CD8-positive, alpha-beta memory T cell (primary cell): ENCODE data around the gene POLR2F. TPM values are rescaled to one million over a fixed set of nuclear protein-coding genes. Genes with fewer than 3 reads are reported as not detected.
A peak's percentile ranks its signal among the peaks of the same experiment; 100 is the strongest.
"Not testable (repeated sequence)": the region's sequence is repeated elsewhere in the genome, so short reads cannot be mapped to it uniquely, and the experiment has no call there.

Source experiments
- CTCF ChIA-PET: fragments of 350-600 bp; sonication (Branson Sonifier 250); formaldehyde crosslinking; loops from one replicate; lab custom pipeline; 2021; ENCODE audit warnings: antibody characterized with exemption; lab: Charles Lee
- POLR2A ChIA-PET: fragments of 350-600 bp; sonication (Branson Sonifier 250); formaldehyde crosslinking; loops from one replicate; lab custom pipeline; 2021; ENCODE audit warnings: antibody characterized with exemption; lab: Charles Lee
- DNase-seq, 5 donors: peaks; one replicate each; pipeline versions ENCODE4 v3.0.0 to v3.0.0-alpha.2; 2020 to 2022; ENCODE audit warnings: mixed read lengths in 1 of 5
- H3K27ac ChIP-seq: one replicate; pipeline ENCODE4 v1.7.0; 2013; ENCODE audit warnings: low read depth, mild to moderate bottlenecking, low read length, moderate library complexity
- H3K27me3 ChIP-seq: 2 replicates; pipeline ENCODE4 v1.7.0; 2013; ENCODE audit warnings: low read length, mild to moderate bottlenecking; ENCODE audit not compliant: insufficient read depth, poor library complexity, severe bottlenecking
- H3K36me3 ChIP-seq: 2 replicates; pipeline ENCODE4 v1.7.0; 2013; ENCODE audit warnings: mild to moderate bottlenecking, low read length, moderate library complexity; ENCODE audit not compliant: insufficient read depth
- H3K4me1 ChIP-seq: 2 replicates; pipeline ENCODE4 v1.7.0; 2013; ENCODE audit warnings: mild to moderate bottlenecking, low read length, moderate library complexity; ENCODE audit not compliant: insufficient read depth
- H3K4me3 ChIP-seq: 2 replicates; pipeline ENCODE4 v1.7.0; 2013; ENCODE audit warnings: mild to moderate bottlenecking, low read length
- H3K9me3 ChIP-seq: 2 replicates; pipeline ENCODE4 v1.7.0; 2013; ENCODE audit warnings: mild to moderate bottlenecking, low read length
- H3K27ac Mint-ChIP-seq, 8 donors: one replicate each; pipeline ENCODE4 v1.8.0; 2020 to 2021; ENCODE audit warnings: mixed read lengths in 8 of 8, mild to moderate bottlenecking in 6 of 8, inconsistent platforms in 3 of 8, moderate library complexity in 3 of 8
- H3K27me3 Mint-ChIP-seq, 2 donors: one replicate each; pipeline ENCODE4 v1.8.0; 2020 to 2021; ENCODE audit warnings: mixed read lengths in 2 of 2, mild to moderate bottlenecking in 1 of 2, moderate library complexity in 1 of 2
- H3K36me3 Mint-ChIP-seq, 3 donors: one replicate each; pipeline ENCODE4 v1.8.0; 2020 to 2021; ENCODE audit warnings: mixed read lengths in 3 of 3, inconsistent platforms in 1 of 3, mild to moderate bottlenecking in 1 of 3
- H3K4me1 Mint-ChIP-seq, 3 donors: one replicate each; pipeline ENCODE4 v1.8.0; 2020 to 2021; ENCODE audit warnings: mixed read lengths in 3 of 3, inconsistent platforms in 1 of 3, mild to moderate bottlenecking in 1 of 3
- H3K4me3 Mint-ChIP-seq, 7 donors: one replicate each; pipeline ENCODE4 v1.8.0; 2020 to 2021; ENCODE audit warnings: mixed read lengths in 7 of 7, mild to moderate bottlenecking in 6 of 7, moderate library complexity in 4 of 7, inconsistent platforms in 2 of 7
- H3K9me3 Mint-ChIP-seq, 5 donors: one replicate each; pipeline ENCODE4 v1.8.0; 2020 to 2022; ENCODE audit warnings: mixed read lengths in 5 of 5, mild to moderate bottlenecking in 3 of 5, moderate library complexity in 2 of 5, inconsistent platforms in 1 of 5
- polyA plus RNA-seq: library from polyadenylated mRNA; unstranded; fragments of 300-500 nt; fragmentation: Illumina TruSeq; gene quantifications from one replicate; pipeline ENCODE4 v1.2.3, GENCODE V29; 2021
- total RNA-seq, 2 experiments: library from RNA; stranded (reverse); gene quantifications; one replicate each; pipeline ENCODE4 v1.2.3, GENCODE V29; 2021

Gene POLR2F
- total and polyA plus RNA-seq, 3 experiments from 2014 or later, result 140 to 167 (median 148) TPM

GRCh38 chr22:37971475-37972434 is 18.3 kb downstream of the POLR2F start:
- no peak for DNase-seq
- Mint-ChIP-seq H3K27me3 (peaks cover 0 to 2% of the 10 kb centered on the region in 2 donors), H3K4me1 (peaks cover 0 to 5% (median 3%) of the 10 kb centered on the region in 3 donors), H3K4me3 (no peak overlapping the region), H3K9me3 (no peaks in the 10 kb centered on the region), H3K36me3 (peaks cover 6 to 66% (median 12%) of the 10 kb centered on the region in 3 donors), H3K27ac (peak overlapping the region in 2 of 8 donors; percentile 17 to 65)
- no peaks in the 10 kb centered on the region for H3K9me3 ChIP-seq
- no peak overlapping the region for H3K4me3 ChIP-seq
- H3K27me3 ChIP-seq, result no peaks in the 10 kb centered on the region
- POLR2A ChIA-PET, result no interaction called here
- H3K4me1 ChIP-seq, result no peaks in the 10 kb centered on the region
- H3K36me3 ChIP-seq, result peaks cover 22% of the 10 kb centered on the region
- CTCF ChIA-PET, result no interaction called here
- no peak overlapping the region for H3K27ac ChIP-seq

- ChIA-PET CTCF (no interaction called here), POLR2A (no interaction called here)
- no peak overlapping the region for H3K4me3 Mint-ChIP-seq
- peaks cover 0 to 2% of the 10 kb centered on the region in 2 donors for H3K27me3 Mint-ChIP-seq
- Histone ChIP-seq H3K9me3 (no peaks in the 10 kb centered on the region), H3K36me3 (peaks cover 15% of the 10 kb centered on the region), H3K27ac (no peak overlapping the region), H3K4me3 (no peak overlapping the region), H3K4me1 (no peaks in the 10 kb centered on the region), H3K27me3 (no peaks in the 10 kb centered on the region)
- peaks cover 3 to 60% (median 9%) of the 10 kb centered on the region in 3 donors for H3K36me3 Mint-ChIP-seq
- no peaks in the 10 kb centered on the region for H3K9me3 Mint-ChIP-seq
- no peak for DNase-seq
- H3K27ac Mint-ChIP-seq, result no peak overlapping the region
- H3K4me1 Mint-ChIP-seq, result peaks cover 0 to 5% (median 3%) of the 10 kb centered on the region in 3 donors
Observed at GRCh38 chr22:37972527-37972926, 19.0 kb downstream of the POLR2F start.

- Mint-ChIP-seq H3K9me3 (no peaks in the 10 kb centered on the region), H3K4me3 (no peak overlapping the region), H3K4me1 (peaks cover 0 to 5% (median 3%) of the 10 kb centered on the region in 3 donors), H3K27me3 (no peaks in the 10 kb centered on the region), H3K27ac (peak overlapping the region in 2 of 8 donors; percentile 50 to 93), H3K36me3 (peaks cover 0 to 52% (median 9%) of the 10 kb centered on the region in 3 donors)
- POLR2A ChIA-PET, result no interaction called here
- no peak overlapping the region for H3K4me3 ChIP-seq
- no peaks in the 10 kb centered on the region for H3K9me3 ChIP-seq
- no peak overlapping the region for H3K27ac ChIP-seq
- no peaks in the 10 kb centered on the region for H3K4me1 ChIP-seq
- no peaks in the 10 kb centered on the region for H3K27me3 ChIP-seq
- CTCF ChIA-PET, result no interaction called here
- peaks cover 5% of the 10 kb centered on the region for H3K36me3 ChIP-seq
- no peak for DNase-seq
Observed at GRCh38 chr22:37973271-37974170, 20.0 kb downstream of the POLR2F start.

- no peaks in the 10 kb centered on the region for H3K27me3 Mint-ChIP-seq
- Histone ChIP-seq H3K27me3 (no peaks in the 10 kb centered on the region), H3K27ac (no peak overlapping the region), H3K9me3 (no peaks in the 10 kb centered on the region), H3K4me3 (no peak overlapping the region), H3K4me1 (no peaks in the 10 kb centered on the region), H3K36me3 (no peaks in the 10 kb centered on the region)
- peaks cover 0 to 5% (median 3%) of the 10 kb centered on the region in 3 donors for H3K4me1 Mint-ChIP-seq
- no peak overlapping the region for H3K4me3 Mint-ChIP-seq
- POLR2A ChIA-PET, result no interaction called here
- CTCF ChIA-PET, result no interaction called here
- peaks cover 0 to 41% (median 9%) of the 10 kb centered on the region in 3 donors for H3K36me3 Mint-ChIP-seq
- H3K9me3 Mint-ChIP-seq, result no peaks in the 10 kb centered on the region
- DNase-seq, result no peak
- peak overlapping the region in 2 of 8 donors; percentile 13 to 59 for H3K27ac Mint-ChIP-seq
Observed at GRCh38 chr22:37975153-37975552, 21.7 kb downstream of the POLR2F start.

GRCh38 chr22:37976022-37976421 is 22.5 kb downstream of the POLR2F start:
- H3K27ac ChIP-seq, H3K4me1 Mint-ChIP-seq, DNase-seq, H3K9me3 Mint-ChIP-seq, H3K36me3 ChIP-seq, H3K27me3 ChIP-seq, POLR2A ChIA-PET, H3K4me1 ChIP-seq, H3K4me3 Mint-ChIP-seq, H3K9me3 ChIP-seq, H3K4me3 ChIP-seq, H3K27me3 Mint-ChIP-seq: not testable (repeated sequence)
- Mint-ChIP-seq H3K36me3 (peaks cover 0 to 40% (median 6%) of the 10 kb centered on the region in 3 donors), H3K27ac (peak overlapping the region in 1 of 8 donors; percentile 36)
- CTCF ChIA-PET, result interaction anchor here (1.2 kb wide), 1 partner anchor 159 kb away, joined by 3 read pairs; no protein-coding TSS in a partner anchor

GRCh38 chr22:37976547-37976946 is 23.0 kb downstream of the POLR2F start:
- H3K27ac Mint-ChIP-seq, result peak overlapping the region in 2 of 8 donors; percentile 8 to 36
- POLR2A ChIA-PET, result no interaction called here
- peaks cover 0 to 37% (median 7%) of the 10 kb centered on the region in 3 donors for H3K36me3 Mint-ChIP-seq

GRCh38 chr22:37979782-37980181 is 26.3 kb downstream of the POLR2F start:
- no peak overlapping the region for H3K27ac ChIP-seq
- POLR2A ChIA-PET, result no interaction called here

More at GRCh38 chr22:37976547-37976946, 23.0 kb downstream of the POLR2F start:
- H3K4me3 Mint-ChIP-seq, result no peak overlapping the region
- peaks cover 0 to 5% (median 1%) of the 10 kb centered on the region in 3 donors for H3K4me1 Mint-ChIP-seq
- CTCF ChIA-PET, result interaction anchor here (1.2 kb wide), 1 partner anchor 159 kb away, joined by 3 read pairs; no protein-coding TSS in a partner anchor
- H3K9me3 Mint-ChIP-seq, result no peaks in the 10 kb centered on the region
- no peaks in the 10 kb centered on the region for H3K9me3 ChIP-seq
- no peak overlapping the region for H3K4me3 ChIP-seq
- DNase-seq, result no peak
- no peaks in the 10 kb centered on the region for H3K36me3 ChIP-seq
- H3K27me3 ChIP-seq, result no peaks in the 10 kb centered on the region
- no peaks in the 10 kb centered on the region for H3K4me1 ChIP-seq
- no peaks in the 10 kb centered on the region for H3K27me3 Mint-ChIP-seq
- no peak overlapping the region for H3K27ac ChIP-seq

More at GRCh38 chr22:37979782-37980181, 26.3 kb downstream of the POLR2F start:
- no peak for DNase-seq
- peaks cover 0 to 4% (median 1%) of the 10 kb centered on the region in 3 donors for H3K4me1 Mint-ChIP-seq
- no peaks in the 10 kb centered on the region for H3K9me3 ChIP-seq
- H3K36me3 Mint-ChIP-seq, result peaks cover 0 to 30% (median 7%) of the 10 kb centered on the region in 3 donors
- no peaks in the 10 kb centered on the region for H3K27me3 Mint-ChIP-seq
- no peaks in the 10 kb centered on the region for H3K4me1 ChIP-seq
- no peak overlapping the region for H3K4me3 Mint-ChIP-seq
- no peak overlapping the region for H3K27ac Mint-ChIP-seq
- no peaks in the 10 kb centered on the region for H3K36me3 ChIP-seq
- no peaks in the 10 kb centered on the region for H3K9me3 Mint-ChIP-seq
- H3K4me3 ChIP-seq, result no peak overlapping the region
- CTCF ChIA-PET, result no interaction called here
- no peaks in the 10 kb centered on the region for H3K27me3 ChIP-seq
